ENCODE data around the gene PKD2.
A peak's percentile ranks its signal among the peaks of the same experiment; 100 is the strongest.
"Not testable (repeated sequence)": the region's sequence is repeated elsewhere in the genome, so short reads cannot be mapped to it uniquely, and the experiment has no call there.

PKD2 gene

GRCh38 chr4:88077911-88078524 is 70.6 kb downstream of the PKD2 start:
- no peak for DNase-seq

- no peak for DNase-seq
Measured at GRCh38 chr4:88078579-88078978, 71.1 kb downstream of the PKD2 start.

GRCh38 chr4:88080626-88081025 is 73.2 kb downstream of the PKD2 start:
- no peak for DNase-seq

GRCh38 chr4:88087004-88087403 is 79.6 kb downstream of the PKD2 start:
- no peak for DNase-seq

- no peak for DNase-seq
Measured at GRCh38 chr4:88090898-88091297, 83.5 kb downstream of the PKD2 start.

DNA sequence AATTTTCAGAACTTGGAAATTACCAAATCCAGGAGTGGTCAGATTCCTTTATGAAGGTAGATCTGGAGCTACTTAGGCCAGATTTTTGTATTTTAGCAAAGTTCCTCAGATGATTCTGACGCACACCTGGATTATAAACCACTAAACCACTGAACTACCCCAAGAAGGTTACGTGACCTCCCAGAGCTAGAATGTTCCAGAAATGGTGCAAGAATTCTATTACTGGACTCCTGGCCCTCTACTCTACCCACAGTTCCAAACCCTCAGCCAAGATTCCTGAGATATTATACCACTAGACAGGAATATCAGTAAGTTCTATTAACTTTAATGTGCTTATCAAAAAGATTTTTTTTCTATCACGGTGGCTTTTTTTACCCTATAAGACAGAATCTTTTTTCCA is 83.9 kb downstream of the PKD2 start:
- no peak for DNase-seq

GRCh38 chr4:88093874-88094273 is 86.4 kb downstream of the PKD2 start:
- DNase-seq = no peak

DNA sequence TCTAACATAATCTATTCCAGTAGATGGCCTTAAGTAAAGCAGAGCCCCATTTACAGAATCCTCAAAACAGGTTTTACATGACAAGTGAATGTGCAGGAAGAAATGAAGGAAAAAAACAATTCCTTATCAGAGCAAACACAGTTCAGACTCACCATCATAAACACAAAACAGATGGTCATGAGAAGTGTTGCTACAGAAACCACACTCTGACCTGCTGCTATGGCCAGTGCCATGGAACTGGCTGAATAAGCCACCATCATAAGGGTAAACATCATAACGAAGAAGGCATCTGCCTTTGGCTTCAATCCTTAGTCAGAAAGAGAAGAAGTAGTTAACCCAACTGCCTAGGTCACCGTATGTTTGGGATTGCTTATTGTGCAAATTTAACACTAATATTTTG is 89.9 kb downstream of the PKD2 start:
- DNase-seq = no peak

- DNase-seq = no peak
Measured at GRCh38 chr4:88097781-88098180, 90.3 kb downstream of the PKD2 start.

- DNase-seq = no peak
Measured at GRCh38 chr4:88098993-88099752, 91.7 kb downstream of the PKD2 start.

GRCh38 chr4:88101165-88101564 is 93.7 kb downstream of the PKD2 start:
- peak; percentile 58 for DNase-seq

GRCh38 chr4:88102026-88102425 is 94.6 kb downstream of the PKD2 start:
- DNase-seq = no peak

DNA sequence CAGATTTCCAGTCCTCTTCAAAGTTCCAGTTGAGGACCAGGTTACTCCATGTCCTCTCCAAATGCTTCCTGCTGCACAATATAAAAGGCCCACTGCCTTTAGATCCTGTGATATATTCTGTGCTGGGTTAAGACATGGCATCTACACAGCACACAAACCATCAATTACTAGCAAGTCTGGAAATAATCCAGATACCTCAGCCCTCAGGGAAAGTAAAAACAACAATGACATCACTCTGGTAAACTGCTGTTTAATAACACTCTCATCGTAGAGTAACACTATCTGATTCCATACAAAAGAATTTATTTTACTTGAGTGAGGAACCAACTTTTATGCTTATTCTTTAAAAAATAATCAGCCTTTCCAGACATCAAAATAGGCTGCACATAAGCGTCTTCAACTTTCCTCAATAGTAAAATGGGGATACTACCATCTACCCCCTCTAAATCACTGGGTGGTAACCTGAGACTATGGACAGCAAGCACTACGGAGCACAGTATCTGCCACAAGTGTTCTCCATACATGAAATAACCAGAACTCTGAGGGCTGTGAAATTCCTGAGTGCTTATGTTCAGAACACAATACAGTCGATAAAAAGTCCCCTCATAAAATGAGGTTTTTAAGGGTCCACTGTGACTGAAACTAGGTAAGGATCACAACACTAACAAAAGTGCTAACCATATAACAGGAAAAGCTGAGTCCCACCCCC is 97.6 kb downstream of the PKD2 start:
- no peak for DNase-seq

GRCh38 chr4:88106205-88106604 is 98.8 kb downstream of the PKD2 start:
- DNase-seq = no peak

DNA sequence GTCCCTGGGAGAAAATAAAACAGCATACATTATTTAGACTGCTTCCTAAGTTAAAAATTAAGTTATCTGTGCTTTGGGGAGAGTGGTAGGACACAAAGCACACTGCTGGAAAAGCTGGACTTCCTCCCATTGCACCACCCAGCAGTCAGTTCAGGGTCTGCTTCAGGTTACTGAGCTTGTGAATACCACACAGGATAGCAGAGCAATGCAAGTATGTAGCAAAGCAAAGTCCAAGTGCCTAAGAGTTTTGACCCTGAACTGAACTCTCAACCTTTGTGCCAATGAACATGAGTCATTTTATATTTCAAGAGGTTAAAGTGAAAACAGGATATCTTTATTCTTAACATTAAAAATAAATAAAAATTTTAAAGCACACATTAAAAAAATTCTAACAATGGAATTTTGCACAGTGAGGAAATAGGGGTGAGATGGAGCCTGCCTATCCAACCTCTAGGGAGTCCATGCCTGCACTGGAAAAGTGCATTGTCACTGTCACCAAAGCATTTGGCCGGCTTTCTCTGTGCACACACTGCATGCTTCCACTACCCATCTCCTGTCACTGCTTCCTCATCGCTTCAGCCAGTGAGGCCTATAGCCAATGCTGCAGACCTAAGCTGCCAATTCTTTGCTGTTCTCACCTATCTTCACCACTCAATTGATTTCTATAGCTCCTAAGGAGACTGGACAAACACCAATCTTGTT is 100.1 kb downstream of the PKD2 start:
- DNase-seq = peak; percentile 54

GRCh38 chr4:88108108-88108465 is 100.7 kb downstream of the PKD2 start:
- not testable (repeated sequence) for DNase-seq

DNA sequence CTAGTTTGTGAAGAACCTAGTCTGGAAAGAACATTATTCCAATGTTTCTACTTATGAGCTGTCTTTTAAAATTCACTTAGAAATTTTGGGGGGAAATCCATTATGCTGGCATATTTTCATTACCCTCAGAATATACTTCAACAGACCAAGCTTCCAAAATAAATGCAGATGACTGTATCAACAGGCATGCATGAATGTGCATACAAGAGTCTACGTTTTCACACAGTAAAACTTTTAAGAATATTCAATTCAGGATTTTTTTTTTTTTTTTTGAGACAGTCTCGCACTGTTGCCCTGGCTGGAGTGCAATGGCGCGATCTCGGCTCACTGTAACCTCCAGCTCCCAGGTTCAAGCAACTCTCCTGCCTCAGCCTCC is 101.3 kb downstream of the PKD2 start:
- no peak for DNase-seq

DNA sequence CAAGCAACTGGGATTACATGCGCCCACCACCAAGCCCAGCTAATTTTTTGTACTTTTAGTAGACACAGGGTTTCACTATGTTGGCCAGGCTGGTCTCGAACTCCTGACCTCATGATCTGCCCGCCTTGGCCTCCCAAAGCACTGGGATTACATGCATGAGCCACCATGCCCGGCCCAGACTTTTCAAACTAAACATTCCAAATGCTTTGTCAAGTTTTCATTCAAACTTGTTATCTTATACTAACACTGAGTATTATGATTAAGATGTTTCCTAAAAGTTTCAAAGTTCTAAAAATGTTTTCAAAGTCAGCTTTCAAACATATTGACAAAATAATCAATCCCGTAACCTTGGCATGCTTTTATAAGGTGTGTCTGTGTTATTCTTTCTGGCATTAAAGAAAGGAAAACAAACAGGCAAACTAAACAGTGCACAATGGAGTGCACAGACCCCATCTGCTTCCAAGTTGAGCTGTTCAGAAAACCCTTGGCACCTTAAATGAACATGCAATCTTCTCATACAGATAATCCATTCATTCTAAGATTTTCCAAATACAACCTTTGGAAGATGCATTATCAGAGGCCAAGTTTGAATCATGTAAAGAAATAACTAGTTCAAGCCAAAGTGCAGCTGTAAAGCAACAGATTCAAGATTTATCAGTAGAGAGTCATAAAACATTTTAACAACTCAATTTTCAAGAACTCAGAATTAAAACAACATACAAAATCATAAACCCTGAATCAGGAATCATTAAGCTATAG is 101.9 kb downstream of the PKD2 start:
- no peak for DNase-seq

- DNase-seq = no peak
Measured at GRCh38 chr4:88110826-88111225, 103.4 kb downstream of the PKD2 start.

- no peak for DNase-seq
Measured at GRCh38 chr4:88112856-88113255, 105.4 kb downstream of the PKD2 start.

- no peak for DNase-seq
Measured at GRCh38 chr4:88115587-88115986, 108.2 kb downstream of the PKD2 start.

GRCh38 chr4:88119943-88120342 is 112.5 kb downstream of the PKD2 start:
- DNase-seq = no peak

- not testable (repeated sequence) for DNase-seq
Measured at GRCh38 chr4:88122260-88122659, 114.8 kb downstream of the PKD2 start.
